SK-N-MC (cell line): Measurements from ENCODE around the gene MKRN2.

Experiments used
- EZH2 ChIP-seq: fragments of 200-600 bp; sonication (generic); IDR thresholded peaks from one replicate; pipeline ENCODE4 v1.6.1; 2017; ENCODE audit warnings: antibody characterized with exemption
- FOXP2 ChIP-seq: optimal IDR thresholded peaks from 2 replicates; pipeline ENCODE3; 2011; ENCODE audit warnings: mild to moderate bottlenecking, moderate library complexity; ENCODE audit not compliant: insufficient read depth; ENCODE audit errors: extremely low read length, control extremely low read depth
- POLR2AphosphoS5 ChIP-seq: IDR thresholded peaks from 2 replicates; pipeline ENCODE4 v1.6.1; 2012; ENCODE audit warnings: mild to moderate bottlenecking, low read depth, low read length, borderline replicate concordance

DNA sequence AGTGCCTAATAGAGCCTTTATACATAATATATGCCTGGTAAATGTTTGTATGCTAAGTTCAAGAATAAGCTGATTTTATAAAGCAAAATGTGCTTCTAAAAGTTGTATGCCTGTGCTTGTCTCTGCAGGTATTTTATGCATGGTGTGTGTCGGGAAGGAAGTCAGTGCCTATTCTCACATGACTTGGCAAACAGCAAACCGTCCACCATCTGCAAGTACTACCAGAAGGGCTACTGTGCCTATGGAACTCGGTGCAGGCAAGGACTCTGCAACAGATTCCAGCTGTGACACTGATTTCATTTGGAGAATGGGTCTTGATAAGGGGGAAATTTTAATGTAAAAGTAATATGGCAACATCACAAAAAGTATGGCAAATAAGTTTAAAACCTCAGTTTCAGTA, 11.9 kb downstream of the MKRN2 start:
- TF ChIP-seq POLR2AphosphoS5 (no peak), EZH2 (no peak), FOXP2 (no peak)
